Adrenal gland (tissue), 5 donors: Measurements from ENCODE around the gene OR10A4.

Experiments
- POLR2A ChIP-seq, 2 donors: fragments of 450-650 bp; IDR thresholded peaks; one replicate each; pipeline ENCODE4 v1.6.1; 2017; ENCODE audit warnings: antibody characterized with exemption in 2 of 2, mild to moderate bottlenecking in 2 of 2, moderate library complexity in 1 of 2
- TF ChIP-seq, protein P1 (sequence below), 6 experiments: fragments of 450-650 bp in 4 of 6; fragments of 200-600 bp in 2 of 6; sonication (generic) in 1 of 6; IDR thresholded peaks; 1 replicate in 5 of 6; 2 replicates in 1 of 6; pipeline versions ENCODE4 v1.5.1 to v1.8.0; 2016 to 2021; ENCODE audit warnings: antibody characterized with exemption in 6 of 6, mild to moderate bottlenecking in 2 of 6, moderate library complexity in 1 of 6
- donor health status: DM: no; HTN: no; CAD: no.

DNA sequence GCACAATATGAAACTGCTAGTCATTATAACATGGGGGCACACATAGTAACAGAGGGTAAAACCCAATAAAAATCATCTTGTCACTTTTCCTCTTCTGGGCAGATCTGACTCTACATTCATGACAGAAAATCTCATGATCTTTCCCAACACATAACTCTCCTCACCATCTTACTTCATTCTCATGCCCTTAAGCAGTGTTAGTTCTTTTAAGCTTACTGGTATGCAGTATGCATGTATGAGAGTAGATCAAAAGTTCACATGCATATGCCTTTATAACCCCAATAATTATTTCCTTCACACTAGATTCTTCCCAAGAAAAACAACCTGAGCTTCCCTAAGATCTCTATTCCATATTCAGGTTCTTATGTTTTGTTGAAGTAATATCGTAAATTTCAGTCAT lies 5.1 kb upstream of the OR10A4 start:
- TF ChIP-seq, protein P1, sequence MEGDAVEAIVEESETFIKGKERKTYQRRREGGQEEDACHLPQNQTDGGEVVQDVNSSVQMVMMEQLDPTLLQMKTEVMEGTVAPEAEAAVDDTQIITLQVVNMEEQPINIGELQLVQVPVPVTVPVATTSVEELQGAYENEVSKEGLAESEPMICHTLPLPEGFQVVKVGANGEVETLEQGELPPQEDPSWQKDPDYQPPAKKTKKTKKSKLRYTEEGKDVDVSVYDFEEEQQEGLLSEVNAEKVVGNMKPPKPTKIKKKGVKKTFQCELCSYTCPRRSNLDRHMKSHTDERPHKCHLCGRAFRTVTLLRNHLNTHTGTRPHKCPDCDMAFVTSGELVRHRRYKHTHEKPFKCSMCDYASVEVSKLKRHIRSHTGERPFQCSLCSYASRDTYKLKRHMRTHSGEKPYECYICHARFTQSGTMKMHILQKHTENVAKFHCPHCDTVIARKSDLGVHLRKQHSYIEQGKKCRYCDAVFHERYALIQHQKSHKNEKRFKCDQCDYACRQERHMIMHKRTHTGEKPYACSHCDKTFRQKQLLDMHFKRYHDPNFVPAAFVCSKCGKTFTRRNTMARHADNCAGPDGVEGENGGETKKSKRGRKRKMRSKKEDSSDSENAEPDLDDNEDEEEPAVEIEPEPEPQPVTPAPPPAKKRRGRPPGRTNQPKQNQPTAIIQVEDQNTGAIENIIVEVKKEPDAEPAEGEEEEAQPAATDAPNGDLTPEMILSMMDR (IDR thresholded peaks at IDR 0.05), result no peak
- no peak for TF ChIP-seq POLR2A (IDR thresholded peaks at IDR 0.05)
